ENCODE data around the gene GAB1. TPM values are rescaled to one million over a fixed set of nuclear protein-coding genes. Genes with fewer than 3 reads are reported as not detected.

The GAB1 gene
- total RNA-seq, 1 experiment from 2014 or later: 29.4 TPM

- Histone ChIP-seq H3K4me3 (no peak overlapping the region), H3K9me3 (ENCODE audit: insufficient read depth, low read depth) (no peaks in the 10 kb centered on the region), H4K20me1 (ENCODE audit: insufficient read depth) (no peaks in the 10 kb centered on the region), H3K9me2 (ENCODE audit: insufficient read depth) (no peaks in the 10 kb centered on the region), H2AFZ (no peak overlapping the region), H3K4me1 (replicated peaks; ENCODE audit: insufficient read depth) (no peaks in the 10 kb centered on the region), H3K27me3 (ENCODE audit: insufficient read depth, low read depth) (no peaks in the 10 kb centered on the region), H3K27ac (no peak overlapping the region), H3K4me2 (no peak overlapping the region), H3K79me2 (ENCODE audit: low read depth) (0 out of 2 replicates have a peak, but pooled peaks cover 7% of the 10 kb centered on the region), H3F3A (ENCODE audit: insufficient read depth, low read depth) (no peaks in the 10 kb centered on the region), H3K36me3 (ENCODE audit: low read depth) (no peaks in the 10 kb centered on the region)
- POLR2A ChIA-PET (ENCODE audit: unreplicated experiment): no interaction called here
- DNase-seq: no peak
- intact Hi-C loops (cut with micrococcal nuclease; ENCODE audit: unreplicated experiment): loop anchor here (5.0 kb wide), 1 partner anchor 40 kb away; the partner anchor contains the start of gene GAB1
- CTCF ChIA-PET: interaction anchor here (0.6 kb wide), 2 partner anchors 12 to 47 kb away, joined by 3 to 13 read pairs; no protein-coding TSS in a partner anchor
- no TSS peak for BruUV-seq (replicated peaks)
- no peak for TF ChIP-seq CTCF (conservative IDR thresholded peaks at IDR 0.05)
- no peak for TF ChIP-seq EZH2 (IDR thresholded peaks at IDR 0.05; ENCODE audit: low read depth)
Measured at GRCh38 chr4:143377611-143378099, 41.0 kb downstream of the GAB1 start.

GRCh38 chr4:143380629-143381028, 44.0 kb downstream of the GAB1 start:
- CTCF ChIA-PET: no interaction called here
- TF ChIP-seq CTCF (conservative IDR thresholded peaks at IDR 0.05) (no peak), EZH2 (IDR thresholded peaks at IDR 0.05; ENCODE audit: low read depth) (no peak)
- 0 out of 2 replicates have a peak, but pooled peaks cover 7% of the 10 kb centered on the region for H3K79me2 ChIP-seq (ENCODE audit: low read depth)
- intact Hi-C loops (cut with micrococcal nuclease; ENCODE audit: unreplicated experiment): no loop called here
- H3K4me2 ChIP-seq: no peak overlapping the region
- no peaks in the 10 kb centered on the region for H3K9me3 ChIP-seq (ENCODE audit: insufficient read depth, low read depth)
- POLR2A ChIA-PET (ENCODE audit: unreplicated experiment): no interaction called here
- no peaks in the 10 kb centered on the region for H3K4me1 ChIP-seq (replicated peaks; ENCODE audit: insufficient read depth)
- no peaks in the 10 kb centered on the region for H3K36me3 ChIP-seq (ENCODE audit: low read depth)
- H4K20me1 ChIP-seq (ENCODE audit: insufficient read depth): no peaks in the 10 kb centered on the region
- no peak overlapping the region for H3K4me3 ChIP-seq
- DNase-seq: no peak
- no peaks in the 10 kb centered on the region for H3K27me3 ChIP-seq (ENCODE audit: insufficient read depth, low read depth)
- no peaks in the 10 kb centered on the region for H3F3A ChIP-seq (ENCODE audit: insufficient read depth, low read depth)
- H2AFZ ChIP-seq: no peak overlapping the region
- no peak overlapping the region for H3K27ac ChIP-seq
- no peaks in the 10 kb centered on the region for H3K9me2 ChIP-seq (ENCODE audit: insufficient read depth)
- BruUV-seq (replicated peaks): no TSS peak

GRCh38 chr4:143381189-143382118, 44.8 kb downstream of the GAB1 start:
- no peaks in the 10 kb centered on the region for H3K9me2 ChIP-seq (ENCODE audit: insufficient read depth)
- H3K27ac ChIP-seq: no peak overlapping the region
- no peak overlapping the region for H3K4me3 ChIP-seq
- no peak overlapping the region for H2AFZ ChIP-seq
- no peak overlapping the region for H3K4me2 ChIP-seq
- 0 out of 2 replicates have a peak, but pooled peaks cover 7% of the 10 kb centered on the region for H3K79me2 ChIP-seq (ENCODE audit: low read depth)
- no peak for TF ChIP-seq EZH2 (IDR thresholded peaks at IDR 0.05; ENCODE audit: low read depth)
- TF ChIP-seq CTCF (conservative IDR thresholded peaks at IDR 0.05): no peak
- no peaks in the 10 kb centered on the region for H3F3A ChIP-seq (ENCODE audit: insufficient read depth, low read depth)
- POLR2A ChIA-PET (ENCODE audit: unreplicated experiment): no interaction called here
- intact Hi-C loops (cut with micrococcal nuclease; ENCODE audit: unreplicated experiment): no loop called here
- no peaks in the 10 kb centered on the region for H3K36me3 ChIP-seq (ENCODE audit: low read depth)
- CTCF ChIA-PET: no interaction called here
- H3K27me3 ChIP-seq (ENCODE audit: insufficient read depth, low read depth): no peaks in the 10 kb centered on the region
- no peaks in the 10 kb centered on the region for H3K4me1 ChIP-seq (replicated peaks; ENCODE audit: insufficient read depth)
- H3K9me3 ChIP-seq (ENCODE audit: insufficient read depth, low read depth): no peaks in the 10 kb centered on the region
- no peaks in the 10 kb centered on the region for H4K20me1 ChIP-seq (ENCODE audit: insufficient read depth)
- no TSS peak for BruUV-seq (replicated peaks)
- peak in 1 of 2 experiments; percentile 25 for DNase-seq

Data from PC-9 (cell line).